H1 (cell line): Measurements from ENCODE around the gene VDR. TPM values are rescaled to one million over a fixed set of nuclear protein-coding genes. Genes with fewer than 3 reads are reported as not detected.

Experiments
- CTCF ChIA-PET: fragments of 300-600 bp; sonication (Branson Sonifier 250); formaldehyde crosslinking; loops from one replicate; lab custom pipeline; 2021; ENCODE audit not compliant: partially characterized antibody; lab: Charles Lee
- POLR2A ChIA-PET: fragments of 300-600 bp; sonication (Branson Sonifier 250); formaldehyde crosslinking; loops from one replicate; lab custom pipeline; 2021; ENCODE audit warnings: inconsistent platforms; ENCODE audit not compliant: partially characterized antibody; lab: Charles Lee
- DNase-seq, 2 experiments: peaks; one replicate each; pipeline versions ENCODE4 v3.0.0 to v3.0.0-alpha.2; 2010 to 2022; ENCODE audit warnings: low spot score in 2 of 2, low read depth in 1 of 2, mixed read lengths in 1 of 2
- FAIRE-seq: peaks from 2 replicates; lab custom pipeline; 2011; peaks lifted over from hg19 to GRCh38; lab: Jason Lieb, UNC
- H2AFZ ChIP-seq: 2 replicates; pipeline ENCODE4 v1.8.1; 2012; ENCODE audit warnings: low read length, inconsistent platforms
- H2AK5ac ChIP-seq: 2 replicates; pipeline ENCODE4 v1.6.1; 2013; ENCODE audit warnings: low read depth, low read length
- H2BK120ac ChIP-seq: replicated peaks from 2 replicates; pipeline ENCODE3; 2013; ENCODE audit warnings: low read depth, low read length, inconsistent platforms
- H2BK12ac ChIP-seq: 2 replicates; pipeline ENCODE4 v1.6.1; 2013; ENCODE audit warnings: low read depth, low read length
- H2BK15ac ChIP-seq: 2 replicates; pipeline ENCODE4 v1.6.1; 2013; ENCODE audit warnings: low read length
- H2BK20ac ChIP-seq: 2 replicates; pipeline ENCODE4 v1.6.1; 2013; ENCODE audit warnings: low read length
- H2BK5ac ChIP-seq: 2 replicates; pipeline ENCODE4 v1.6.1; 2013; ENCODE audit warnings: low read depth, low read length
- H3K14ac ChIP-seq: 2 replicates; pipeline ENCODE4 v1.6.1; 2013; ENCODE audit warnings: inconsistent platforms; ENCODE audit not compliant: insufficient read length
- H3K18ac ChIP-seq: 2 replicates; pipeline ENCODE4 v1.6.1; 2013; ENCODE audit warnings: low read length; ENCODE audit errors: extremely low read depth
- H3K23ac ChIP-seq: 2 replicates; pipeline ENCODE4 v1.6.1; 2013; ENCODE audit warnings: inconsistent platforms; ENCODE audit not compliant: insufficient read length
- H3K23me2 ChIP-seq: 2 replicates; pipeline ENCODE4 v1.6.1; 2013; ENCODE audit warnings: low read depth, low read length
- H3K27ac ChIP-seq: 2 replicates; pipeline ENCODE4 v1.6.1; 2011; ENCODE audit warnings: low read depth, low read length, inconsistent platforms
- H3K27me3 ChIP-seq, 4 experiments: replicated peaks in 1 of 4; 1 replicate in 1 of 4; 2 replicates in 3 of 4; pipeline versions ENCODE4 v1.6.1 to v1.8.1; 2011 to 2013; ENCODE audit warnings: low read length in 3 of 4, mild to moderate bottlenecking in 3 of 4, inconsistent platforms in 2 of 4, mixed read lengths in 2 of 4, moderate library complexity in 1 of 4; ENCODE audit not compliant: control insufficient read depth in 3 of 4, insufficient read depth in 3 of 4; ENCODE audit errors: extremely low read depth in 1 of 4
- H3K36me3 ChIP-seq, 4 experiments: 2 replicates each; pipeline versions ENCODE4 v1.6.1 to v1.8.1; 2011 to 2013; ENCODE audit warnings: mild to moderate bottlenecking in 4 of 4, low read length in 3 of 4, moderate library complexity in 2 of 4, control low read depth in 1 of 4, inconsistent platforms in 1 of 4; ENCODE audit not compliant: insufficient read depth in 4 of 4, control insufficient read depth in 2 of 4
- H3K4ac ChIP-seq: replicated peaks from 2 replicates; pipeline ENCODE3; 2013; ENCODE audit warnings: low read length, low read depth, mixed read lengths, inconsistent platforms; ENCODE audit not compliant: insufficient read length
- H3K4me1 ChIP-seq, 4 experiments: replicated peaks in 1 of 4; 1 replicate in 1 of 4; 2 replicates in 3 of 4; pipeline versions ENCODE4 v1.6.1 to v1.8.1; 2011 to 2013; ENCODE audit warnings: low read length in 3 of 4, inconsistent platforms in 2 of 4, mixed read lengths in 1 of 4; ENCODE audit not compliant: insufficient read depth in 4 of 4, control insufficient read depth in 3 of 4
- H3K4me2 ChIP-seq, 2 experiments: 2 replicates each; pipeline versions ENCODE4 v1.6.1 to v1.8.1; 2011 to 2013; ENCODE audit warnings: low read depth in 2 of 2, low read length in 2 of 2, control low read depth in 1 of 2, inconsistent platforms in 1 of 2, mild to moderate bottlenecking in 1 of 2; ENCODE audit not compliant: insufficient read depth in 1 of 2
- H3K4me3 ChIP-seq, 4 experiments: fragments of 200-600, 300-600 bp in 1 of 4; sonication (generic), shearing (Covaris generic), sonication (Bioruptor Twin) in 1 of 4; 2 replicates each; pipeline versions ENCODE4 v1.5.1 to v1.8.1; 2011 to 2016; ENCODE audit warnings: low read length in 4 of 4, low read depth in 3 of 4, control low read depth in 2 of 4, inconsistent platforms in 2 of 4, mild to moderate bottlenecking in 2 of 4, mixed read lengths in 1 of 4, moderate library complexity in 1 of 4; ENCODE audit not compliant: insufficient read depth in 2 of 4; ENCODE audit errors: extremely low read depth in 1 of 4
- H3K56ac ChIP-seq: replicated peaks from 2 replicates; pipeline ENCODE3; 2013; ENCODE audit warnings: low read depth, mild to moderate bottlenecking, mixed read lengths, low read length, inconsistent platforms; ENCODE audit not compliant: insufficient read length
- H3K79me1 ChIP-seq: 2 replicates; pipeline ENCODE4 v1.6.1; 2013; ENCODE audit warnings: low read depth, low read length, control low read depth
- H3K79me2 ChIP-seq, 2 experiments: 2 replicates each; pipeline versions ENCODE4 v1.6.1 to v1.8.1; 2012 to 2013; ENCODE audit warnings: low read length in 2 of 2, mild to moderate bottlenecking in 2 of 2, inconsistent platforms in 1 of 2; ENCODE audit not compliant: insufficient read depth in 2 of 2, control insufficient read depth in 1 of 2
- H3K9ac ChIP-seq, 4 experiments: replicated peaks in 1 of 4; 1 replicate in 1 of 4; 2 replicates in 3 of 4; pipeline versions ENCODE4 v1.6.1 to v1.8.1; 2011 to 2013; ENCODE audit warnings: low read depth in 3 of 4, low read length in 3 of 4, control low read depth in 2 of 4, mild to moderate bottlenecking in 2 of 4, moderate library complexity in 2 of 4, inconsistent platforms in 1 of 4; ENCODE audit errors: extremely low read depth in 1 of 4
- H3K9me3 ChIP-seq, 2 experiments: 2 replicates each; pipeline versions ENCODE4 v1.6.1 to v1.8.1; 2012 to 2013; ENCODE audit warnings: mild to moderate bottlenecking in 2 of 2, moderate library complexity in 2 of 2, control low read depth in 1 of 2, inconsistent platforms in 1 of 2, low read depth in 1 of 2, low read length in 1 of 2, mixed read lengths in 1 of 2; ENCODE audit not compliant: insufficient read depth in 2 of 2
- H4K20me1 ChIP-seq, 2 experiments: replicated peaks in 1 of 2; 2 replicates each; pipeline versions ENCODE3 to v1.8.1; 2011 to 2013; ENCODE audit warnings: inconsistent platforms in 2 of 2, low read length in 2 of 2, mild to moderate bottlenecking in 1 of 2; ENCODE audit not compliant: insufficient read depth in 2 of 2, control insufficient read depth in 1 of 2
- H4K5ac ChIP-seq: 2 replicates; pipeline ENCODE4 v1.6.1; 2013; ENCODE audit warnings: low read length, low read depth, mixed read lengths, inconsistent platforms; ENCODE audit not compliant: insufficient read length
- H4K8ac ChIP-seq: 2 replicates; pipeline ENCODE4 v1.8.0; 2013; ENCODE audit warnings: mild to moderate bottlenecking, moderate library complexity, low read length, inconsistent platforms; ENCODE audit not compliant: insufficient read depth; ENCODE audit errors: extremely low read depth
- H4K91ac ChIP-seq: replicated peaks from 2 replicates; pipeline ENCODE3; 2013; ENCODE audit warnings: low read length, mixed read lengths, inconsistent platforms; ENCODE audit not compliant: insufficient read length
- EGR1 ChIP-seq: IDR thresholded peaks from 2 replicates; pipeline ENCODE4 v1.6.1; 2011; ENCODE audit warnings: low read depth, low read length, borderline replicate concordance
- SIRT6 ChIP-seq: IDR thresholded peaks from one replicate; pipeline ENCODE4 v1.7.1; 2012; ENCODE audit warnings: low read length, inconsistent platforms
- WGBS, 2 experiments: shearing (Covaris generic) in 1 of 2; methylation state at CpG; one replicate each; pipeline versions ENCODE4 v1.1.6 to v1.1.7; 2013 to 2015; ENCODE audit warnings: low lambda C conversion rate in 2 of 2, mixed read lengths in 2 of 2, inconsistent platforms in 1 of 2, low coverage in 1 of 2, missing lambda C conversion rate in 1 of 2; ENCODE audit not compliant: insufficient replicate concordance in 2 of 2, insufficient coverage in 1 of 2, insufficient read length in 1 of 2; ENCODE audit errors: extremely low coverage in 1 of 2, missing lambda C conversion rate in 1 of 2; 5-methylcytosine and 5-hydroxymethylcytosine counted together
- polyA plus RNA-seq, 7 experiments: library from polyadenylated mRNA; depleted of rRNA in 3 of 7; stranded (reverse) in 5 of 7; unstranded in 2 of 7; fragments of >200 nt in 5 of 7; fragments of 200-250 nt in 2 of 7; gene quantifications; 1 replicate in 5 of 7; 2 replicates in 1 of 7; 4 replicates in 1 of 7; pipeline versions ENCODE4 v1.2.1 to v1.2.3, GENCODE V29; 2011 to 2013; ENCODE audit warnings: missing spikeins in 2 of 7, mixed read lengths in 2 of 7
- total RNA-seq: library from RNA; stranded (reverse); fragmentation: NEBNext Ultra II Directional; extraction: Animal tissue kit (Norgen Biotek cat#: 25700); gene quantifications from 2 replicates; pipeline ENCODE4 v1.2.1, GENCODE V29; 2021

The VDR gene
- total and polyA plus RNA-seq, 2 of the 8 experiments (the other 6 are each of a cell fraction or from before 2014, with no cell fraction given), result 0.44 to 0.65 TPM

GRCh38 chr12:47947341-47947740 lies 42.5 kb upstream of the VDR start:
- Histone ChIP-seq H2BK20ac (no peak overlapping the region), H3K14ac (no peak overlapping the region), H3K9me3 (no peaks in the 10 kb centered on the region), H2BK12ac (no peak overlapping the region), H3K4me1 (peaks cover 0 to 7% (median 4%) of the 10 kb centered on the region in 4 experiments; a peak in 4 of 7 replicates), H3K4ac (no peak overlapping the region), H2AFZ (0 out of 2 replicates have a peak overlapping the region, but pooled peaks have one; percentile 50), H4K20me1 (peaks cover 0 to 2% of the 10 kb centered on the region in 2 experiments), H3K79me1 (no peaks in the 10 kb centered on the region), H3K36me3 (no peaks in the 10 kb centered on the region), H2BK120ac (no peak overlapping the region), H4K5ac (no peak overlapping the region), H3K4me3 (no peak overlapping the region), H2AK5ac (no peak overlapping the region), H4K91ac (no peak overlapping the region), H3K18ac (no peak overlapping the region), H3K9ac (no peak overlapping the region), H3K4me2 (no peak overlapping the region), H3K27me3 (peaks cover 0 to 7% (median 1%) of the 10 kb centered on the region in 4 experiments; a peak in 5 of 7 replicates), H3K56ac (no peak overlapping the region), H3K23me2 (peaks cover 3% of the 10 kb centered on the region; the same call in 1 of the 2 replicates), H2BK15ac (no peak overlapping the region; the same call in 1 of the 2 replicates), H3K27ac (no peak overlapping the region), H4K8ac (no peak overlapping the region), H2BK5ac (no peak overlapping the region), H3K79me2 (no peaks in the 10 kb centered on the region), H3K23ac (no peak overlapping the region)
- FAIRE-seq (no peak), DNase-seq (no peak)
- WGBS, 2 experiments, result 86% methylated on average over 12 of the region's 12 CpGs; no CpG with 5 or more reads in 1 of the 2 experiments
- ChIA-PET POLR2A (no interaction called here), CTCF (interaction anchor here (0.6 to 4.3 kb wide), 21 partner anchors 11 to 239 kb away, joined by 3 to 16 read pairs (median 4); partner anchors contain the start of gene VDR)
- TF ChIP-seq SIRT6 (no peak), EGR1 (no peak)
